Activated CD8-positive, alpha-beta memory T cell treated with anti-CD3 and anti-CD28 coated beads, Interleukin-2, amount 50 U/mL, for 1 hour (primary cell): ENCODE measurements around the gene ACTN1.

Experiments used
- DNase-seq: peaks from one replicate; pipeline ENCODE4 v3.0.0-alpha.2; 2020; ENCODE audit errors: extremely low read depth

The ACTN1 gene

DNA sequence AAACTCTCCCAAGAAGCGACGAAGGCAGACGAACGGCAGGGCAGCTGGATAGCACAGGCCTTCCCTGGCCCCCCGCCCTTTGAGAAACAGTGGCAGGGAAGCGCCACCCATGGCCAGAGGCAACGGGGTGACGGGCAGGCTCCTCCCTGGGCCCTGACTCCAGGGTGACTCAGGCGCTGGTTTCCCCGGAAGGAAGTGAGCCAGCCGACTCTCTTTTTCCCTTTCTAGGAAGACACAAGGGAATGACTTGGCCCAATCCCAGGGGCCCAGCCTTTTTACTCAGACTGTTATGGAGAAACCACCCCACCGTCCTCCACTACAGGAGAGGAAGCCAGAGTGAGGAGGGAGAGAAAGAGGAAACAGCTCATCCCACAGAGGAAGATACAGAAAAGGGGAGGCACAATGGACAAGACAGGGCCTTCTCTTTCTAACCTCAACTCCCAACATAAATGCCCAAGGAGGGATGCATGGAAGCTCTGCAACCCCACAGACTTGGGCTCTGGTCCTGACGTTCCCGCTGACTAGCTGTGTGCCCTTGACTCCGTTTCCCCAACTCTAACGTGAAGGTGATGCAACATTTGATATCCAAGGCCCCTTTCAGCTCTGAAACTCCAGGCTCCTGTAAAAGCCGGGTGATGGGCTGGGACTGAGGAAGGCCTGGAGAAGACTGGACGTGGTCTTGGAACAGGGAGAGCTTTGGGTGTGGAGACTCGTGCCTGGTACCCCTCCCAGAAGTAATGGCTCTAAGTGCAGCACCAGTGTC is 27.9 kb downstream of the ACTN1 start:
- DNase-seq, result no peak

DNA sequence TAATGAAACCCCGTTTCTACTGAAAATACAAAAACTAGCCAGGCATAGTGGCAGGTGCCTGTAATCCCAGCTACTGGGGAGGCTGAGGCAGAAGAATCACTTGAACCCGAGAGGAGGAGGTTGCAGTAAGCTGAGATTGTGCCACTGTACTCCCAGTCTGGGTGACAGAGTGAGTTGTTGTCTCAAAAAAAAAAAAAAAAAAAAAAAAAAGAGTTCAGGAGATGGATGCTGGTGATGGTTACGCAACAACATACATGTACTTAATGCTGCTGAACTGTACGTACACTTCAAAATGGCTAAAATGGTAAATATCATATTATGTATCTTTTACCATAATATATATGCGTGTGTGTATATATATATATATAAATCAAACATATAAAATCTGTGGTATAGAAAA is 29.0 kb downstream of the ACTN1 start:
- DNase-seq, result no peak

DNA sequence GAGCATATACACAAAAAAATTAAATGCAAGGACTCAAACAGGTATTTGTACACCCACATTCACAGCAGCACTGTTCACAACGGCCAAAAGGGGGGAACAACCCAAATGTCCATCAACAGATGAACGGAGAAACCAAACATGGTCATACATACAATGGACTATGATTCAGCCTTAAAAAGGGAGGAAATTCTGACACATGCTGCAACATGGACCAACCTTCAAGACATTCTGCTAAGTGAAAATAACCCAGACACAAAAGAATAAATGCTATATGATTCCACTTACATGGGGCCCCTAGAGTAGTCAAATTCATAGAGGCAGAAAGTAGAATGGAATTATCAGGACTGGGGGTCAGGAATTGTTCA is 29.5 kb downstream of the ACTN1 start:
- no peak for DNase-seq

DNA sequence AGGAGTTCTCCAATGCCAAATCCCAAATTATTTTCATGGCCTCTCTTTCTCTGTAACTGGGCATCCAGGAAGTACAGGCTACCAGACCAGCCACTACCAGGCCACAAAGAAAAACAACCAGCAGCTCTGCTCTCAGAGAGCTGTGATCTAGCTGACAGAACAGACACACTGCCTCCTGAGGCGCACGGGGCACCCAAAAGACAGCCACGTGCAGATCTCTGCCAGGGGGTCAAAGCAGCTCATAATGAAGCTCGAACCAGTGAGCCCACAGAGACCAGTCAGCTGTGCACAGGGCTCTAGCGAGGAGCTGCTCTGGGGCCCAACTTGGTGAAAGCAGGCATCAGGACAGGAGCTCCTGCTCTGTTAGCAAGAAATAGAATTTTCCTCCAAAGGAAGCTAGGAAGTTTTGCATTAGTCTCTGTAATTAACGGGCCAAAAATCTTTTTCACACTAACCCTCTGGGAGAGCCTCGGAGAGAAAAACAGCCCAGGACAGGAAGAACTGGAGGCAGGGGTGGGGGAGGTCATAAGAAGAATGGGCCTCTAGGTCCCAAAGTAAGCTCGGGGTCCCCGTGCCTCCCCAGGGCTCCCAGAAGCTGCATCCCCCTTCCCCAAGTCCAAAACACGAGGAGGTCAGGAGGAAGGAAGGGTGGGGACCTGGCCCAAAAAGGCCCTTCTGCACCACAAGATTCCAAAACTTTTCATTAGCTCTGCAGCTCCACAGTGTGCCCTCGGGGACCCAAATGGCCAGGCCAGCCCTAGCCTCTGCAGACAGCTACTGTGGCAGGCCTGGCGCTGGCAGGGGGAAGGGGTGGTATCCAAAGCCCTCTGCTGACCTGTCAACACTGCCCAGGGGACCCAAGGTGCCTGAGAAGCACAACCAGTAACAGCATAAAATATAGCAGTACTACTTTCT is 30.2 kb downstream of the ACTN1 start:
- DNase-seq, result no peak

DNA sequence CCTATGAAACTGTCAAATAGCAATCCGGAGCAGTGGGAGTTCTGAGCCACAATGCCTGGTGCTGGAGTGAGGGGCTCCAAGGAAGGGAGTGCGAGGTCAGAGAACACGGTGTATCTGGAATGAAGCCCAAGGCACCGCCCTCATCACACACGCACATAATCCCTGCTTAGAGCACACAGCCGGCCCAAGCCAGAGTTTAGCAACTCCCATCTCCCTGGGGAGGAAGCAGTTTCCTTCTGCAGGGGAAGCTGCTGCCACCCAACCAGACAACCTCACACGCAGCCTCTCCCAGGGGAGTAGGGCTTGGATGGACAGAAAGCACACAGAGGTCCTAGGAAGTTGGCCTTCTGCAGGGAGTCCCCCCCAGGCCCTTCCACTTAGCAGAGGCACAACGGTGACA is 31.3 kb downstream of the ACTN1 start:
- DNase-seq, result no peak

DNA sequence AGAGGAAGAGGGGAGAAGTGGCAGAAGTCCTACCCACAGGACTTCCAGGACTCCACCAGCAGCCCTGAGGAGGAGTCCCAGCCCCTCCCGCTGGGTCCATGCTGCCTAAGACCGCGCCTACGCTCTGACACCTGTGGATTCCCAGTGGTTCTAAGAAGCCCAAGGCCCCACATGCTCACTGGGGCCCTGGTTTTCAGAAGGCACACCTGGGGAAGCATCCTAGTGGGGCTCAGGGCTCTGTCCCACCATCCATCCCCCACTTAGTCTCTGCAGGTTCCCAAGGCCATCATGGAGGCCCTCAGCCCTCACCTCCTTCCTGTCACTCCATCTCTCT is 32.6 kb downstream of the ACTN1 start:
- no peak for DNase-seq

DNA sequence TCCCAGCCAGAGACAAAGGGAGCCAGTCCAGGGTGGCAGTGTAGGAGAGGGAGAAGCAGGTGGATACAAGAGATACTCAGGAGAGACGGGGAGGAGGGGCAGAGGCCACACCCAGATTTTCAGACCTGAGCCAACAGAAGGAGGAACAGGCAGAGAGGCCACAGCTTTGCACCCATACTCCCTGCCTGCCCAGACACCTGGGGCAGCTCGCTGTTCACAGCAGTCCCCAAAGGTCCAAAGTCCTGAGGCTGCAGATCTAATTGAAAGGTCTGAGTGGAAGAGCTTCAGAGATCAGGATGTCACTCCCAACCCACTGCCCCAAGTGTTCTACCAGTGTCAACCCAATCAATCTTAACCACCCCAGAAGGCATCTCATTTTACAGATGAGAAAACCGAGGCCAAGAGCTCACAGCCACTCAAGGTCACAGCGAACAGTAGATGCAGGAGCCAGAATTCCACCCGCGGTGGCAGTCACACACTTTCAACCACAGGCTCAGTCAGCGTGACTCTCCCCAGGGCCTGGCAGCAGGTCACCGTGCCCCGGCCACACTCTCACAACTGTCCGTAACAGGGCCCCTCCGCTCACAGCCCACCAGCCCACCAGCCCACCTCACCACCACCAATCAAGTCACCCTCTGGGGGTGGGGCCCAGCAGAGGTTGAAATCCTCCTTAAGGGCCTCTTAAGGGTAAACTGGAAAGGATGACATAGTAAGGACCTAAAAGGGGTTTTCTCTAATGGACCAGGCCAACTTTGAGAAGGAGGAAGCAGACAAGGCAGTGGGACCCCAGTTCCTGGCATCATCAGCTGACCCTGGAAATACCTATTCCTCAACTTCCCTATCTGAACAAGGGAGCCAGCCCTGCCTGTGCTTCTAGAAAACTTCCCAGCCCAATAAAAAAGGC is 33.3 kb downstream of the ACTN1 start:
- DNase-seq, result no peak

DNA sequence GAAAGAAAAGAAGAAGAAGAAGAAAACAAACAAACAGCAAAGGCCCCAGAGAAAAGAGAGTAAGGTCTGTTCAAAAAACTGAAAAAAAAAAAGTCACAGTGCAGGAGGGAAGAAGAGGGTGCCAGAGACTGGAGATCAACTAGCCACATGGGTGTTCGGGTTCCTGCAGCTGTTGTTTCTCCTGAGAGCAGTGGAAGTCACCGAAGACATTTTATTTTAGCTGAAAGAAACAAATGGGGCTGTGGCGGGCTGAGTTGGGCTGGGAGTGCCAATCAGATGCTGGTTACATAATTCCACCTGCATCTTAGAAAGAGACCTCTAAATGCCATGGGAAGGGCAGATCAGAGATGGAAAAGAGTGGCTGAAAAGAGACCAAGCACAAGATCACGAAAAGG is 33.9 kb downstream of the ACTN1 start:
- no peak for DNase-seq

DNA sequence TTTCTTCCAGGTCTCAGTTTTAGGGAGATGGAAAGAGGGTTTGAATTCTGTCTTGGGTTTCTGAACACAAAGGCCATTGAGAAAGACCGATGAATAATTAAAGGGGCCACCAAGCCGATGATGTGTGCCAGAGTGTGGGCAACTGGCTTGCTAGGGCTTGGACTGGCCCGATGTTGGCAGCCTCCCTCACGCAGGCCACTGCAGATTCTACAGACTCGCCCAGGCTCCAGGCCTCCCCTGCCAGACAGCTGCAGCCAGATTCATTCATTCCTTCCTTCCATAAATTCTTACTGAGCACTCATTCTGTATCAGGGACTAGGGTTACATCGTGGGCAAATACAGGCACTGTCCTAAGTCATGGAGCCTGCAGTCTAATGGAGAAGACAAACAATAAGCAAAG is 34.9 kb downstream of the ACTN1 start:
- no peak for DNase-seq

DNA sequence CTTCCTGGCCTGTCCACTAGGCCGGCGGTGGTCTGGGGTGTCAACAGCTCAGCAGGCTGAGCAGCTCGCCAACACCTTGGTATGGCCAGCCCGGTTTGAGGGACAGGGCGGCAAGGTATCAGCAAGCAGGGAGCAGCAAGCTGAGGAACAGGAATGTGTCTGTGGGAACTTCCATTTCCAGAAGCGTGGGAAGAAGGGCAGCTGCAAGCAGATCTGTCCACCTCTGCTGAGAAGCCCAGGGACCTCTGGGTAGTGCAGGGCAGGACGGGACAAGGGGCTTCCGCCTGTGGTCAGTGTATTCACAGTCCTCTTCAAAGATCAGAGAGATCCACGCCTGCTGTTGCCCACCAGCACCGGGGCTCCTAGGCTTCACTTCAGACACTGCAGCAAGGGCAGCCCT is 36.0 kb downstream of the ACTN1 start:
- DNase-seq, result no peak

DNA sequence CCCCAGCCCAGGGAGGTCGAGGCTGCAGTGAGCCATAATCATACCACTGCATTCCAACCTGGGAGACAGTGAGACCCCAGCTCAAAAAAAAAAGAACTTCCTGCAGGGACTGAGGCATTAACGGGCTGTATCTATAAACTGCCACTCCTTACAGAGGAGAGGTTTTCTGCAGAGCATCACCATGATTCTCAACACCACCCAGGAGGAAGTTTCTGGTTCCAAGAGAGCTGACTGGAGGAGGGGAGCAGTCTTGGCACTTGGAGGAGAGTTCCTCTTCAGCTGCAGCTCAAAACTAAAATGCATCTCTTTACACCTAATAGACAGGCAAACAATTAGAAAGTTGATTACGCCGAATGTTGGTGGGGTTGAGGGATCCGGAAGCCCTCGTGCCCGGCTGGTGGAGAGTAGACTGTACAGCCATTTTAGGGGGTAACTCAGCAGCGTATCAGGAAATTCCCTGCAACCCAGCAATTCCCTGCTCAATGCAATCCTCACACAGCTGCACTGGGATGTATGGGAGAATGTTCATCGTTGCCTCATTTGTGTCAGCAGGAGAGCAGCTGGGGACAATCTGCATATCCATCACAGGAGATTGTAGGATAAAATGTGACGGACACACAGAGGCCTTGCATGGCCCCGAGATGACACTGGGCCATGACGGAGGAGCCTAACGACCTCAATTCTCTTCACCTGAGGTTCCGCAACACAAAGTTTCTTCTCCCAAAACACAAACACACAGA is 36.6 kb downstream of the ACTN1 start:
- no peak for DNase-seq

DNA sequence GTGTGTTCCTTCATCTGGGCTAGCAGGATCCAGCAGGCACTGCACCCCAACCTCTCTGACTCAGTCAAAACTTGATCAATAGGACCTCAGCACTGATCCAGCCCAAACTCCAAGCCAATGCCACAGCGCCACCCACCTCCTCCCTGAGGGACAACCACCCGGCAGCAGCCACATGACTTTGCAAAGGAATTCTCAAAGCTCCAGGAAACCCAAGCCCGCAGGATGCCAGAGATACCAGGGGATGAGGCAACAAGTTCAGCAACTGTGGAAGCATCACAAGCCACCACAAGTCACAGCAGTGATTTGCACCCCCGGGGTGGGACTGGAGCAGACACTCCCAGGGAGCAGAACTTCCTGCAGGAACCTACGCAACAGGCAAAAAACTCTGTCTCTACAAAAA is 37.3 kb downstream of the ACTN1 start:
- no peak for DNase-seq

DNA sequence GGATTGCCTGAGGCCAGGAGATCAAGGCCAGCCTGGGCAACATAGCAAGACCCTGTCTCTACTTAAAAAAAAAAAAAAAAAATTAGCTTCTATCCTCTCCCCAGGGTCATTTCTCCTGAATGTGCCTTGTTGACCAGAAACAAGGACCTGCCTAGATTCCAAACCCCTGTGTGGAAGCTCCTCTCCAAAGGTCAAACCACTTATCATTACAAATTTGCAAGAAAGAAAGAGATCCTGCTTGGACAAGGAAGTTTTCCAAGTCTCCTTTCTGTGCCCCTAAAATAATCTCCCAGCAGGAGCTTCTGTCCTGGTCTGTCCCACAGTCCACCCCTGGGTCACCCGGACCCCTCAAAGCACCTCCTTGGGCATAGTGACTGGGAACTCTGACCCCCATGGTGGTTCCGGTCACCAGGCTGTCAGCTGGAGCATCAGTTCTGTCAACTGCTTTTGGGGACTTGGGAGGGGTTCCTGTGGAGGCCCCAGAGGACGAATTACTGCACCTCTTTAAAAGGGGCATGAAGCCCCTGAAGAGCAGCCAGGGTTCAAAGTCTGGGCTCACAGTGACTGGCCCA is 38.4 kb downstream of the ACTN1 start:
- no peak for DNase-seq

DNA sequence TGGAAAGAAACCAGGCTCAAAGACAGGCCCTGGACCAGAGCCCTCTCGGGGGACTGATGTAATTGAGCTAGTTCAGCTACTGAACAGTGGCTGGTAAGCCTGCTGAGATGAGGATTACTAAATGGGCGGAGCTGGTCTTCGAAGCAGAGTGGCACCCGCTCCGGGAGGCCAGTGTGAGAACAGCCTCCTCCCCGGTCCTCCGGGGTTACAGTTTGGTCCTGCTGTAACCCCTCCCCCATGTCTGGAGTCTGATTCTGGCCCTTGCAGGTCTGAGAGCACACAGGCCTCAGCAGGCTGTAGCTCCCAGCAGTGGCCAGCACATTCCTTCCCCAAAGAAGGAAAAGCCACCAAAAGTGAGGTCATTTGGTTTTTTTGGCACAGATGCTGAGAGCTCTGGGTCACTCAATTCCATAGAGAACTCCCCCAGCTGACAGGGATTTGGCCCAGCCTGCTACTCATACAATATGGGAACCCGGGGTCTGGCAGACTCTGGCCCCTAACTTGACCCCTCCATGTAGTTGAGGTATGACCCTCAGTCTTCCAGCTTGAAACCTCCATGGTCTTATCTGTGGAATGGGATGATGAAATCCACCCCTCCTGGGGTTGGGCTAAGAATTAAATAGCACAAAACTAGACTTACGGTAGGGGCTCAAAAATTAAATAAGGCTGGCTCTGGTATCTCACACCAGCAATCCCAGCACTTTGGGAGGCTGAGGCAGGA is 39.0 kb downstream of the ACTN1 start:
- no peak for DNase-seq

DNA sequence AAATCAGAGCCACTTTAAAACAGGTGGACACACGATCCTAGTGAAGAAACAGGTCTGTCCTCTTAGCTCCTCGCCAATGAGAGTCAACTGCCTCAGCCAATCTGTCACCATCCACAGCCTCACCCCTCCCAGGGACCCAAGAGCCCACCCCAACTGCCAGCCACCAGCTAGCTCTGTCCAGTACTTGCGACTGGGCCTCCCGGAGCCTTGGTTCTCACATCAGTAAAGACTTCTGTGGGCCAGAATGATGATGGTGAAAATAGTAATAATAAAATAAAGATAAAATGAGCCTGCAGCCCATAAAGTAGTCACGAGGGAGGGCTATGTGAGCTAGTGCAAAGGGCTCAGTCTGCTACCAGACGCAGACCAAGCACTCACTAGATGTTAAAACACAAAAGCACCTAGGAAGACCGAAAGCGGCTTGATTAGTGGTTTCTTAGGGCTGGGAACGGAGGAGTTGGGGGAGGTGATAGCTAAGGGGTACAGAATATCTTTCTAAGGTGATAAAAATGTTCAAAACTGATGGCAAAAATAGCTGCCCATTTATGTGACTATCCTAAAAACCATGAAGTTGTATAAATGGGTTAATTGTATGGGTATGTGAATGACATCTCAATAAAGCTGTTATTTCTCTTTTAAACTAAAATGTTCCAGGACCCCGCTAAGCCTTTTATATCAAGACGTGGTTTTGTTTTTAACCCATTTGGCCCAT is 39.8 kb downstream of the ACTN1 start:
- no peak for DNase-seq

DNA sequence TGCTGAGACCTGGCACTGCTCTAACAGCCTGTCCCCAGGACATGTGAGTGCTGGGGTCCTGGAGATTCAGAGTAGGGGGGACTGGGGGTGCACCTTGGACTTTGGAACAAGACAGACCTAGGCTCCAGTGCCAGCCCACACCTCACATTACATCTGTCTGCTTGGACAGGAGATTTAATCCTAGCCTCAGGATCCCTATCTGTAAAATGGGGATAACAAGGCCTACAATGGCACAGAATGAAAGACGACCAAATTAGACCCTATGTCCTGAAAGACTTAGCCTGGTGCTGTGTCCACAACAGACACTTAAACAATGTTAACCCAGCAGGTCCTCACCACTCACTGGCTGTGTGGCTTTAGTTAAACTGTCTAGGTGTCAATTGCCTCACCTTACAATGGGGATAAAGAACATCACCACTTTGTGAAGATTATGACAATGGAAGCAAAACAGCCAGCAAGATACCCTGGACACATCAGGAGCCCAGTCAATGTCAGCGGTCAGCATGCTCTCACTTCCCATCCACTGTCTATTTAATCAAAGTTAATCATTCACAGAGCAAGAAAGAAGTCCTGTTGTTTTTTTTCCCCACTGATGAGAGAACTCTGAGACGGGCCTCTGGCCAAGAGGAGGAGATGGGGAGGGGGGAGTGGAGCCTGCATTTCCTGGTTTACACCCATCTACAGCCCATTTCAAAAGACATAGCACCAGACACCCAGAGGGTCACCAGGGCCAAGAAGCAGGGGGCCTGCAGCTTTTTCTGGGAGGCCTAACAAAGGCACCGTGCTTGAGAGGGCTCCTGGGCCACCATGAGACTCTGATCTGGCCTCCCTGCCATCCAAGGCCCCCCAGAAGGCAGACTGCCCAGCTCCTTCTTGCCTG is 40.6 kb downstream of the ACTN1 start:
- DNase-seq, result no peak

DNA sequence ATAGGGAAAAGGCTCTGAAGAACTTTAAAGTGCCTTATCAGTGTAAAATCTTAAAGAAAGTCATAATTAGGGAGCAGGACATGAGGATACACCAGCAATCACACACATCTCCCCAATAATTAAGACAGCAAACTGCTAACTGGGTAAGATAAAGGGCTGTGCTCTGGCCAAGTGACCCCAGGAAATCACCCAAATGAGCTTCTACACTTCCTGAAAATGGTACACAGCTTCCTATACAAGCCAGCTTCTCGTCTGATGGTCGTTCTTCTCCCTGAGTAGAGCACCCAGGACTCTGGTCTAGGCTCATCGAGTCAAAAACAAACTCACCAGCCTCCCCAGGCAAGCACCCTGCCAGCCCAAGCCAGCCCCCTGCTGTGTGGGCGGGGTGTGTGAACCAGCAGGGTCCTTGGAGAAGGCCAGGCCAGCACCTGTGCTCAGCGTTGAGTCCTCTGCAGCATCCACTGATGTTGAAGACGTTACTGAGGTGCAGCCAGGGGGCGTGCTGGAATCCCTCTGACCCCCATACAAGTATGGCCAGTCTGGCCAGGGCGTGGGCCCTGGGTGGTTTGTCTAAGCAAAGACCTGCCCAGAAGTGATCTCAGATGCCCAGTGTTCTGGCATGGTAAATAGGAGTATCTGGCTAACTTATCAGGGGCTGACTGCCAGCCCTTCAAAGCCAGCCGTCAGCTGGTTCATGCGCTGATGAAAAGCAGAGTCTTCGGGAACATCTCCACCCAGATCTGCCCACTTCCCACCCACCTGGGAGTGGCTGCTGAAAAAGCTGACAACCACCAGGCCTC is 41.4 kb downstream of the ACTN1 start:
- no peak for DNase-seq

DNA sequence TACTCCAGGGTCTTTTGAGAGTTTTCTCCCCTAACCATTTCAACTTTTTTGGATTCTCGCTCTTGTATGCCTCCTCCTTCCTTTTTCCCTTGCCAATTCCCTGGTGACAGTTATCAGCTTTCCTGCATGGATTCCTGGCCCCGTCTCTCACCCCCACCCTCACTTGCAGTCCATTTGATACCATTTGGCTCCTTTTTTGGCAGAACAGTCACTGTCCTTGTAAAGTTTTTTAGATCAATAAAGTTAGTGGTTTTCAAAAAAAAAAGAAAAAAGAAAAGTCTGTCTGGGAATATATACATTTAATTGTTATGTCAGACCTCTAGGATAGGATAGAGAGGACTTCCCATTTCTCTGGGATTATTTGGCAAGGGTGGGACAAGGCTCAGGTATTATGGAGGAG is 42.1 kb downstream of the ACTN1 start:
- no peak for DNase-seq
